ENCODE results near the gene NCOA1.
A peak's percentile ranks its signal among the peaks of the same experiment; 100 is the strongest.

Gene NCOA1

GRCh38 chr2:24505534-24506275 is 14.7 kb downstream of the NCOA1 start:
- no peak overlapping the region for H3K4me3 ChIP-seq (ENCODE audit: low read depth, low read length)
- no peak for TF ChIP-seq CTCF (IDR thresholded peaks at IDR 0.05; ENCODE audit: insufficient read depth, low read depth, low read length, missing control alignments)
- no peak for DNase-seq (ENCODE audit: low read depth)

- H3K4me3 ChIP-seq (ENCODE audit: low read depth, low read length): no peak overlapping the region
- no peak for DNase-seq (ENCODE audit: low read depth)
- no peak for TF ChIP-seq CTCF (IDR thresholded peaks at IDR 0.05; ENCODE audit: insufficient read depth, low read depth, low read length, missing control alignments)
These were observed 16.5 kb downstream of the NCOA1 start for GRCh38 chr2:24507549-24507948.

- no peak for DNase-seq (ENCODE audit: low read depth)
- H3K4me3 ChIP-seq (ENCODE audit: low read depth, low read length): no peak overlapping the region
- no peak for TF ChIP-seq CTCF (IDR thresholded peaks at IDR 0.05; ENCODE audit: insufficient read depth, low read depth, low read length, missing control alignments)
These were observed 17.8 kb downstream of the NCOA1 start for GRCh38 chr2:24508878-24509277.

GRCh38 chr2:24509425-24509824 is 18.4 kb downstream of the NCOA1 start:
- H3K4me3 ChIP-seq (ENCODE audit: low read depth, low read length): no peak overlapping the region
- no peak for TF ChIP-seq CTCF (IDR thresholded peaks at IDR 0.05; ENCODE audit: insufficient read depth, low read depth, low read length, missing control alignments)
- peak; percentile 79 for DNase-seq (ENCODE audit: low read depth)

GRCh38 chr2:24509840-24510239 is 18.8 kb downstream of the NCOA1 start:
- no peak for TF ChIP-seq CTCF (IDR thresholded peaks at IDR 0.05; ENCODE audit: insufficient read depth, low read depth, low read length, missing control alignments)
- H3K4me3 ChIP-seq (ENCODE audit: low read depth, low read length): no peak overlapping the region
- DNase-seq (ENCODE audit: low read depth): peak; percentile 53

- no peak for TF ChIP-seq CTCF (IDR thresholded peaks at IDR 0.05; ENCODE audit: insufficient read depth, low read depth, low read length, missing control alignments)
- H3K4me3 ChIP-seq (ENCODE audit: low read depth, low read length): no peak overlapping the region
- no peak for DNase-seq (ENCODE audit: low read depth)
These were observed 19.7 kb downstream of the NCOA1 start for GRCh38 chr2:24510771-24511170.

GRCh38 chr2:24511198-24511597 is 20.1 kb downstream of the NCOA1 start:
- no peak for TF ChIP-seq CTCF (IDR thresholded peaks at IDR 0.05; ENCODE audit: insufficient read depth, low read depth, low read length, missing control alignments)
- DNase-seq (ENCODE audit: low read depth): no peak
- no peak overlapping the region for H3K4me3 ChIP-seq (ENCODE audit: low read depth, low read length)

All from GM12865 (cell line).